Measurements from ENCODE around the gene BNIP3.

BNIP3 gene

GRCh38 chr10:132011024-132011423 lies 29.3 kb upstream of the BNIP3 start:
- no peaks in the 10 kb centered on the region for H3K36me3 ChIP-seq (ENCODE audit: control insufficient read depth, low read length)
- peaks cover 10% of the 10 kb centered on the region for H3K27me3 ChIP-seq (ENCODE audit: control insufficient read depth, low read length)
- H3K4me3 ChIP-seq (ENCODE audit: low read length): no peak overlapping the region
- no peaks in the 10 kb centered on the region for H3K4me1 ChIP-seq (ENCODE audit: control insufficient read depth, low read length)
- H3K4me2 ChIP-seq (ENCODE audit: low read length): no peak overlapping the region
- H3K9me2 ChIP-seq (replicated peaks; ENCODE audit: control insufficient read depth, low read length): no peaks in the 10 kb centered on the region
- no peaks in the 10 kb centered on the region for H4K20me1 ChIP-seq (ENCODE audit: control insufficient read depth, insufficient read depth, low read depth, low read length)
- TF ChIP-seq EZH2phosphoT487 (IDR thresholded peaks at IDR 0.05; ENCODE audit: borderline replicate concordance, low read length) (no peak), CTCF (IDR thresholded peaks at IDR 0.05; ENCODE audit: low read depth, low read length, poor library complexity, severe bottlenecking) (no peak)
- no peaks in the 10 kb centered on the region for H3F3A ChIP-seq (ENCODE audit: control insufficient read depth, insufficient read depth)
- H3K79me2 ChIP-seq (ENCODE audit: control insufficient read depth, low read length): no peaks in the 10 kb centered on the region
- H3K27ac ChIP-seq (ENCODE audit: low read depth, low read length): no peak overlapping the region
- no peaks in the 10 kb centered on the region for H3K9me3 ChIP-seq (ENCODE audit: control insufficient read depth, insufficient read depth, low read length)

- no peak overlapping the region for H3K4me3 ChIP-seq (ENCODE audit: low read length)
- no peak for TF ChIP-seq EZH2phosphoT487 (IDR thresholded peaks at IDR 0.05; ENCODE audit: borderline replicate concordance, low read length)
- TF ChIP-seq CTCF (IDR thresholded peaks at IDR 0.05; ENCODE audit: low read depth, low read length, poor library complexity, severe bottlenecking): no peak
- H3K4me1 ChIP-seq (ENCODE audit: control insufficient read depth, low read length): no peaks in the 10 kb centered on the region
- no peaks in the 10 kb centered on the region for H3K9me3 ChIP-seq (ENCODE audit: control insufficient read depth, insufficient read depth, low read length)
- H3K36me3 ChIP-seq (ENCODE audit: control insufficient read depth, low read length): no peaks in the 10 kb centered on the region
- no peaks in the 10 kb centered on the region for H3K9me2 ChIP-seq (replicated peaks; ENCODE audit: control insufficient read depth, low read length)
- H3K27ac ChIP-seq (ENCODE audit: low read depth, low read length): no peak overlapping the region
- no peaks in the 10 kb centered on the region for H4K20me1 ChIP-seq (ENCODE audit: control insufficient read depth, insufficient read depth, low read depth, low read length)
- H3K27me3 ChIP-seq (ENCODE audit: control insufficient read depth, low read length): peaks cover 10% of the 10 kb centered on the region
- H3K4me2 ChIP-seq (ENCODE audit: low read length): no peak overlapping the region
- H3K79me2 ChIP-seq (ENCODE audit: control insufficient read depth, low read length): no peaks in the 10 kb centered on the region
- no peaks in the 10 kb centered on the region for H3F3A ChIP-seq (ENCODE audit: control insufficient read depth, insufficient read depth)
Observed at GRCh38 chr10:132010483-132010882, 28.8 kb upstream of the BNIP3 start.

- Histone ChIP-seq H3K4me1 (ENCODE audit: control insufficient read depth, low read length) (no peaks in the 10 kb centered on the region), H3K4me2 (ENCODE audit: low read length) (no peak overlapping the region), H3F3A (ENCODE audit: control insufficient read depth, insufficient read depth) (no peaks in the 10 kb centered on the region), H4K20me1 (ENCODE audit: control insufficient read depth, insufficient read depth, low read depth, low read length) (no peaks in the 10 kb centered on the region), H3K79me2 (ENCODE audit: control insufficient read depth, low read length) (no peaks in the 10 kb centered on the region), H3K36me3 (ENCODE audit: control insufficient read depth, low read length) (no peaks in the 10 kb centered on the region), H3K27me3 (ENCODE audit: control insufficient read depth, low read length) (peaks cover 10% of the 10 kb centered on the region), H3K27ac (ENCODE audit: low read depth, low read length) (no peak overlapping the region), H3K9me3 (ENCODE audit: control insufficient read depth, insufficient read depth, low read length) (no peaks in the 10 kb centered on the region), H3K4me3 (ENCODE audit: low read length) (no peak overlapping the region), H3K9me2 (replicated peaks; ENCODE audit: control insufficient read depth, low read length) (no peaks in the 10 kb centered on the region)
- TF ChIP-seq EZH2phosphoT487 (IDR thresholded peaks at IDR 0.05; ENCODE audit: borderline replicate concordance, low read length) (no peak), CTCF (IDR thresholded peaks at IDR 0.05; ENCODE audit: low read depth, low read length, poor library complexity, severe bottlenecking) (no peak)
Observed at GRCh38 chr10:132009575-132009974, 27.9 kb upstream of the BNIP3 start.

GRCh38 chr10:132007681-132008080 lies 26.0 kb upstream of the BNIP3 start:
- H3K27me3 ChIP-seq (ENCODE audit: control insufficient read depth, low read length): peaks cover 10% of the 10 kb centered on the region
- no peak for TF ChIP-seq CTCF (IDR thresholded peaks at IDR 0.05; ENCODE audit: low read depth, low read length, poor library complexity, severe bottlenecking)
- TF ChIP-seq EZH2phosphoT487 (IDR thresholded peaks at IDR 0.05; ENCODE audit: borderline replicate concordance, low read length): no peak
- no peaks in the 10 kb centered on the region for H3K36me3 ChIP-seq (ENCODE audit: control insufficient read depth, low read length)

More at GRCh38 chr10:132007681-132008080, 26.0 kb upstream of the BNIP3 start:
- Histone ChIP-seq H4K20me1 (ENCODE audit: control insufficient read depth, insufficient read depth, low read depth, low read length) (no peaks in the 10 kb centered on the region), H3K9me2 (replicated peaks; ENCODE audit: control insufficient read depth, low read length) (no peaks in the 10 kb centered on the region), H3K9me3 (ENCODE audit: control insufficient read depth, insufficient read depth, low read length) (no peaks in the 10 kb centered on the region), H3K4me1 (ENCODE audit: control insufficient read depth, low read length) (no peaks in the 10 kb centered on the region), H3K4me3 (ENCODE audit: low read length) (no peak overlapping the region), H3F3A (ENCODE audit: control insufficient read depth, insufficient read depth) (no peaks in the 10 kb centered on the region), H3K27ac (ENCODE audit: low read depth, low read length) (no peak overlapping the region), H3K4me2 (ENCODE audit: low read length) (no peak overlapping the region), H3K79me2 (ENCODE audit: control insufficient read depth, low read length) (no peaks in the 10 kb centered on the region)

Data from DOHH2 (cell line).